ENCODE measurements around the gene PMEL. TPM values are rescaled to one million over a fixed set of nuclear protein-coding genes. Genes with fewer than 3 reads are reported as not detected.
A peak's percentile ranks its signal among the peaks of the same experiment; 100 is the strongest.

PMEL gene
- total and polyA plus RNA-seq, 8 donors = 1.2 to 3.5 (median 2.2) TPM

- 53 to 61% methylated on average over 3 of the region's 3 CpGs for WGBS, 2 donors
- FAIRE-seq = no peak
Observed at GRCh38 chr12:55915482-55915859, 50.4 kb downstream of the PMEL start.

GRCh38 chr12:55912908-55913307, 52.9 kb downstream of the PMEL start:
- Histone ChIP-seq H3K9me3 (no peaks in the 10 kb centered on the region), H3K36me3 (no peaks in the 10 kb centered on the region), H3K4me1 (peaks cover 16 to 44% (median 36%) of the 10 kb centered on the region in 3 donors), H3K27ac (peak overlapping the region in 1 of 4 donors; percentile 34), H3K4me3 (no peak overlapping the region), H3K27me3 (no peaks in the 10 kb centered on the region)
- FAIRE-seq (no peak), ATAC-seq (no peak), DNase-seq (no peak)
- 55 to 59% methylated on average over 3 to 4 of the region's 4 CpGs for WGBS, 2 donors
- TF ChIP-seq CTCF (IDR thresholded peaks at IDR 0.05) = no peak
- intact Hi-C loops (cut with DNase I) = no loop called here

More at GRCh38 chr12:55915482-55915859, 50.4 kb downstream of the PMEL start:
- TF ChIP-seq CTCF (IDR thresholded peaks at IDR 0.05) = no peak
- DNase-seq = no peak
- H3K27me3 ChIP-seq = no peaks in the 10 kb centered on the region
- H3K4me1 ChIP-seq = peaks cover 12 to 21% (median 17%) of the 10 kb centered on the region in 3 donors
- H3K4me3 ChIP-seq = no peak overlapping the region
- no peak for ATAC-seq
- peak overlapping the region in 1 of 4 donors; percentile 0 for H3K27ac ChIP-seq
- intact Hi-C loops (cut with DNase I) = no loop called here
- H3K36me3 ChIP-seq = no peaks in the 10 kb centered on the region
- no peaks in the 10 kb centered on the region for H3K9me3 ChIP-seq

GRCh38 chr12:55909513-55909884, 56.3 kb downstream of the PMEL start:
- WGBS, 2 donors = 5 to 8% methylated on average over 2 of the region's 2 CpGs
- Histone ChIP-seq H3K36me3 (no peaks in the 10 kb centered on the region), H3K4me1 (peaks cover 16 to 36% (median 31%) of the 10 kb centered on the region in 3 donors), H3K4me3 (no peak overlapping the region), H3K27ac (peak overlapping the region in 3 of 4 donors; percentile 58 to 78 (median 73)), H3K27me3 (no peaks in the 10 kb centered on the region), H3K9me3 (no peaks in the 10 kb centered on the region)
- FAIRE-seq (no peak), DNase-seq (no peak), ATAC-seq (peak in 1 of 4 donors; percentile 55)
- TF ChIP-seq CTCF (IDR thresholded peaks at IDR 0.05) = no peak
- intact Hi-C loops (cut with DNase I) = loop anchor here in 1 of 3 donors (10.0 kb wide), 1 partner anchor 75 kb away; no protein-coding TSS in a partner anchor

- intact Hi-C loops (cut with DNase I) = loop anchor here in 1 of 3 donors (10.0 kb wide), 1 partner anchor 74 kb away; no protein-coding TSS in a partner anchor
- Histone ChIP-seq H3K4me3 (no peak overlapping the region), H3K4me1 (peaks cover 13 to 36% (median 31%) of the 10 kb centered on the region in 3 donors), H3K36me3 (no peaks in the 10 kb centered on the region), H3K27me3 (no peaks in the 10 kb centered on the region), H3K9me3 (no peaks in the 10 kb centered on the region), H3K27ac (peak overlapping the region; percentile 47 to 78 (median 72))
- no peak for FAIRE-seq
- no peak for TF ChIP-seq CTCF (IDR thresholded peaks at IDR 0.05)
- peak in 1 of 6 donors; percentile 30 for DNase-seq
- peak; percentile 83 to 91 (median 89) for ATAC-seq
- WGBS, 2 donors = 18 to 20% methylated on average over 8 of the region's 8 CpGs
Observed at GRCh38 chr12:55908726-55909512, 56.9 kb downstream of the PMEL start.

GRCh38 chr12:55906056-55906455, 59.8 kb downstream of the PMEL start:
- H3K27ac ChIP-seq = no peak overlapping the region
- ATAC-seq = no peak
- no peak for FAIRE-seq
- no peaks in the 10 kb centered on the region for H3K27me3 ChIP-seq
- no peaks in the 10 kb centered on the region for H3K9me3 ChIP-seq
- WGBS, 2 donors = 56 to 58% methylated on average over 1 of the region's 1 CpG
- no peak for TF ChIP-seq CTCF (IDR thresholded peaks at IDR 0.05)
- H3K4me1 ChIP-seq = peaks cover 3 to 28% (median 19%) of the 10 kb centered on the region in 3 donors
- DNase-seq = no peak
- no peak overlapping the region for H3K4me3 ChIP-seq
- peaks cover 0 to 9% (median 0%) of the 10 kb centered on the region in 3 donors for H3K36me3 ChIP-seq
- intact Hi-C loops (cut with DNase I) = loop anchor here in 1 of 3 donors (10.0 kb wide), 1 partner anchor 71 kb away; no protein-coding TSS in a partner anchor

Measured in pancreas (tissue), 10 donors.